ENCODE results near the gene ITGAV. TPM values are rescaled to one million over a fixed set of nuclear protein-coding genes. Genes with fewer than 3 reads are reported as not detected.
A peak's percentile ranks its signal among the peaks of the same experiment; 100 is the strongest.

The ITGAV gene
- total and polyA plus RNA-seq, 7 donors: 3.6 to 117 (median 67.1) TPM

GRCh38 chr2:186558512-186559276 is 31.2 kb upstream of the ITGAV start:
- Histone ChIP-seq H3K4me3 (no peak overlapping the region), H3K9me3 (no peaks in the 10 kb centered on the region), H3K27me3 (no peaks in the 10 kb centered on the region), H3K36me3 (no peaks in the 10 kb centered on the region), H3K4me1 (peaks cover 0 to 12% (median 5%) of the 10 kb centered on the region in 4 donors), H3K27ac (peak overlapping the region in 1 of 4 donors; percentile 25)
- DNase-seq: no peak
- intact Hi-C loops (cut with DNase I): no loop called here
- TF ChIP-seq POLR2AphosphoS5 (IDR thresholded peaks at IDR 0.05) (peak in 2 of 4 donors; percentile 33 to 63), CTCF (IDR thresholded peaks at IDR 0.05) (no peak), POLR2A (IDR thresholded peaks at IDR 0.05) (no peak), EP300 (IDR thresholded peaks at IDR 0.05) (no peak)
- 88 to 89% methylated on average over 2 of the region's 2 CpGs for WGBS, 2 donors

GRCh38 chr2:186559370-186559769 is 30.5 kb upstream of the ITGAV start:
- no peaks in the 10 kb centered on the region for H3K27me3 ChIP-seq
- H3K36me3 ChIP-seq: no peaks in the 10 kb centered on the region
- intact Hi-C loops (cut with DNase I): no loop called here
- TF ChIP-seq EP300 (IDR thresholded peaks at IDR 0.05) (no peak), POLR2AphosphoS5 (IDR thresholded peaks at IDR 0.05) (no peak), POLR2A (IDR thresholded peaks at IDR 0.05) (no peak), CTCF (IDR thresholded peaks at IDR 0.05) (no peak)
- H3K27ac ChIP-seq: no peak overlapping the region
- DNase-seq: no peak
- H3K4me1 ChIP-seq: peaks cover 0 to 12% (median 5%) of the 10 kb centered on the region in 4 donors
- no peaks in the 10 kb centered on the region for H3K9me3 ChIP-seq
- no peak overlapping the region for H3K4me3 ChIP-seq

GRCh38 chr2:186559848-186560247 is 30.0 kb upstream of the ITGAV start:
- Histone ChIP-seq H3K27ac (no peak overlapping the region), H3K9me3 (no peaks in the 10 kb centered on the region), H3K36me3 (no peaks in the 10 kb centered on the region), H3K4me3 (no peak overlapping the region), H3K4me1 (peaks cover 0 to 12% (median 5%) of the 10 kb centered on the region in 4 donors), H3K27me3 (no peaks in the 10 kb centered on the region)
- no peak for DNase-seq
- TF ChIP-seq POLR2AphosphoS5 (IDR thresholded peaks at IDR 0.05) (no peak), CTCF (IDR thresholded peaks at IDR 0.05) (no peak), POLR2A (IDR thresholded peaks at IDR 0.05) (no peak), EP300 (IDR thresholded peaks at IDR 0.05) (no peak)
- WGBS, 2 donors: 76 to 95% methylated on average over 3 of the region's 3 CpGs
- intact Hi-C loops (cut with DNase I): no loop called here

GRCh38 chr2:186560254-186560653 is 29.6 kb upstream of the ITGAV start:
- no peaks in the 10 kb centered on the region for H3K9me3 ChIP-seq
- no peak overlapping the region for H3K4me3 ChIP-seq
- TF ChIP-seq POLR2AphosphoS5 (IDR thresholded peaks at IDR 0.05): no peak
- TF ChIP-seq EP300 (IDR thresholded peaks at IDR 0.05): no peak
- TF ChIP-seq POLR2A (IDR thresholded peaks at IDR 0.05): no peak
- no peak for TF ChIP-seq CTCF (IDR thresholded peaks at IDR 0.05)
- WGBS, 2 donors: 60 to 61% methylated on average over 3 of the region's 3 CpGs
- H3K36me3 ChIP-seq: no peaks in the 10 kb centered on the region
- no peaks in the 10 kb centered on the region for H3K27me3 ChIP-seq
- no peak for DNase-seq
- no peak overlapping the region for H3K27ac ChIP-seq
- peaks cover 0 to 12% (median 5%) of the 10 kb centered on the region in 4 donors for H3K4me1 ChIP-seq
- intact Hi-C loops (cut with DNase I): no loop called here

Measured in sigmoid colon (tissue), 7 donors.